Lung (tissue), 12 donors: ENCODE results near the gene ADAM30. TPM values are rescaled to one million over a fixed set of nuclear protein-coding genes. Genes with fewer than 3 reads are reported as not detected.

Experiments used
- ATAC-seq: fragments of 200-7000 bp; cut with Tn5 transposase; one replicate; pipeline ENCODE4 v1.9.1; 2020; ENCODE audit warnings: moderate number of reproducible peaks; ENCODE audit not compliant: insufficient read depth, low FRiP score
- DNase-seq, 3 donors: peaks; one replicate each; pipeline ENCODE4 v3.0.0-alpha.2; 2013 to 2017
- H3K27ac ChIP-seq, 2 donors: one replicate each; pipeline ENCODE4 v1.5.1; 2013; ENCODE audit warnings: mild to moderate bottlenecking in 2 of 2, moderate library complexity in 2 of 2, control low read depth in 1 of 2, inconsistent platforms in 1 of 2, low read depth in 1 of 2, low read length in 1 of 2
- H3K27me3 ChIP-seq, 3 donors: one replicate each; pipeline ENCODE4 v1.5.1; 2013; ENCODE audit warnings: low read length in 2 of 3; ENCODE audit not compliant: control insufficient read depth in 3 of 3, insufficient read depth in 3 of 3
- H3K36me3 ChIP-seq, 4 donors: one replicate each; pipeline ENCODE4 v1.5.1; 2013; ENCODE audit warnings: low read length in 4 of 4, mild to moderate bottlenecking in 1 of 4, moderate library complexity in 1 of 4; ENCODE audit not compliant: control insufficient read depth in 4 of 4, insufficient read depth in 4 of 4
- H3K4me1 ChIP-seq, 5 donors: one replicate each; pipeline ENCODE4 v1.5.1; 2013; ENCODE audit warnings: low read length in 5 of 5, mild to moderate bottlenecking in 2 of 5, moderate library complexity in 1 of 5; ENCODE audit not compliant: control insufficient read depth in 5 of 5, insufficient read depth in 5 of 5
- H3K4me3 ChIP-seq: one replicate; pipeline ENCODE4 v1.5.1; 2013; ENCODE audit warnings: mild to moderate bottlenecking, control low read depth, moderate library complexity
- H3K9ac ChIP-seq, 2 donors: one replicate each; pipeline ENCODE4 v1.5.1; 2013; ENCODE audit warnings: low read length in 2 of 2, control low read depth in 1 of 2; ENCODE audit not compliant: insufficient read depth in 1 of 2
- H3K9me3 ChIP-seq, 4 donors: one replicate each; pipeline ENCODE4 v1.5.1; 2013; ENCODE audit warnings: low read length in 3 of 4, mild to moderate bottlenecking in 1 of 4, moderate library complexity in 1 of 4; ENCODE audit not compliant: control insufficient read depth in 4 of 4, insufficient read depth in 3 of 4
- CTCF ChIP-seq: IDR thresholded peaks from 2 replicates; pipeline ENCODE4 v1.5.1; 2012; ENCODE audit warnings: mild to moderate bottlenecking; ENCODE audit errors: control extremely low read depth, extremely low read depth
- WGBS, 2 donors: extraction: QIAGEN DNeasy Blood & Tissue Kit; methylation state at CpG; one replicate each; pipeline ENCODE4 v1.1.7; 2013; 5-methylcytosine and 5-hydroxymethylcytosine counted together
- polyA plus RNA-seq, 2 donors: library from polyadenylated mRNA; stranded (reverse); fragments of 200-250 nt; gene quantifications; one replicate each; pipeline ENCODE4 v1.2.1, GENCODE V29; 2013
- total RNA-seq, 2 donors: library from RNA; depleted of rRNA in 1 of 2; stranded (reverse); fragments of >200 nt in 1 of 2; gene quantifications; one replicate each; pipeline ENCODE4 v1.2.1, GENCODE V29; 2014 to 2021
- donor health status: control.
- donor health status: control.
- donor health status: Bipolar disorder and iron deficiency.
- donor health status: healthy.
- donor health status: DM: yes; HTN: yes; CAD: no.

Gene ADAM30
- total and polyA plus RNA-seq, 4 donors = not detected

GRCh38 chr1:119882132-119883049 is 13.9 kb downstream of the ADAM30 start:
- no peak for ATAC-seq
- no peaks in the 10 kb centered on the region for H3K36me3 ChIP-seq
- H3K4me1 ChIP-seq = no peaks in the 10 kb centered on the region
- no peak overlapping the region for H3K9ac ChIP-seq
- no peak overlapping the region for H3K27ac ChIP-seq
- no peaks in the 10 kb centered on the region for H3K27me3 ChIP-seq
- DNase-seq = no peak
- 62 to 69% methylated on average over 5 of the region's 5 CpGs for WGBS, 2 donors
- no peak for TF ChIP-seq CTCF
- H3K4me3 ChIP-seq = no peak overlapping the region
- H3K9me3 ChIP-seq = no peaks in the 10 kb centered on the region

- H3K4me1 ChIP-seq = no peaks in the 10 kb centered on the region
- H3K27ac ChIP-seq = no peak overlapping the region
- no peak for ATAC-seq
- no peak for TF ChIP-seq CTCF
- no peaks in the 10 kb centered on the region for H3K27me3 ChIP-seq
- no peaks in the 10 kb centered on the region for H3K36me3 ChIP-seq
- no peak overlapping the region for H3K4me3 ChIP-seq
- whole genome bisulfite sequencing, 2 donors = 79 to 86% methylated on average over 11 to 12 of the region's 12 CpGs
- DNase-seq = peak in 2 of 3 donors; percentile 13 to 30
- no peak overlapping the region for H3K9ac ChIP-seq
- H3K9me3 ChIP-seq = no peaks in the 10 kb centered on the region
Observed at GRCh38 chr1:119879510-119880434, 16.5 kb downstream of the ADAM30 start.

- Histone ChIP-seq H3K9me3 (no peaks in the 10 kb centered on the region), H3K27me3 (no peaks in the 10 kb centered on the region), H3K36me3 (no peaks in the 10 kb centered on the region), H3K9ac (no peak overlapping the region), H3K4me1 (peaks cover 0 to 4% (median 0%) of the 10 kb centered on the region in 5 donors), H3K4me3 (no peak overlapping the region), H3K27ac (no peak overlapping the region)
- DNase-seq (peak in 2 of 3 donors; percentile 42 to 56), ATAC-seq (no peak)
- TF ChIP-seq CTCF = no peak
Observed at GRCh38 chr1:119878171-119878570, 18.1 kb downstream of the ADAM30 start.
